HCT116 (cell line): ENCODE measurements around the gene RMND5A. TPM values are rescaled to one million over a fixed set of nuclear protein-coding genes. Genes with fewer than 3 reads are reported as not detected.

Experiments
- ATAC-seq: fragments of 200-7000 bp; cut with Tn5 transposase; 2 replicates; pipeline ENCODE4 v1.9.1; 2020; ENCODE audit warnings: mild to moderate bottlenecking, moderate library complexity
- BruUV-seq: library from RNA; stranded (reverse); fragments of 400-500 nt; replicated peaks from 2 replicates; lab custom pipeline; 2021; lab: Mats Ljungman, UMichigan
- CTCF ChIA-PET: fragments of 300-600 bp; sonication (Branson Sonifier 250); formaldehyde crosslinking; loops from one replicate; lab custom pipeline; 2021; ENCODE audit warnings: antibody characterized with exemption; lab: Charles Lee
- POLR2A ChIA-PET: fragments of 300-600, 350-600 bp; sonication (Branson Sonifier 250); formaldehyde crosslinking; loops from one replicate; lab custom pipeline; 2021; ENCODE audit warnings: antibody characterized with exemption; lab: Charles Lee
- RAD21 ChIA-PET, 2 experiments: fragments of 300-600 bp; sonication (Branson Sonifier 250); formaldehyde crosslinking; loops; one replicate each; lab custom pipeline; 2023; ENCODE audit warnings: low total read pairs in 2 of 2; ENCODE audit not compliant: uncharacterized antibody in 2 of 2, unreplicated experiment in 2 of 2, low non-redundant PET in 1 of 2; lab: Charles Lee
- DNase-seq: peaks from one replicate; pipeline ENCODE4 v3.0.0-alpha.2; 2010; ENCODE audit warnings: low read depth, low spot score
- H2AFZ ChIP-seq: fragments of 200-600 bp; shearing (Covaris generic), sonication (generic); 2 replicates; pipeline ENCODE4 v1.6.1; 2017; ENCODE audit warnings: low read depth, mixed run types, mixed read lengths, antibody characterized with exemption, low read length; ENCODE audit not compliant: poor library complexity, severe bottlenecking
- H3K27ac ChIP-seq: 2 replicates; pipeline ENCODE4 v1.5.1; 2012; ENCODE audit warnings: low read depth, low read length
- H3K27me3 ChIP-seq: fragments of 200-600 bp; sonication (generic); 2 replicates; pipeline ENCODE4 v1.6.1; 2016; ENCODE audit warnings: mixed run types, low read length, mixed read lengths; ENCODE audit not compliant: insufficient read depth
- H3K36me3 ChIP-seq, 2 experiments: fragments of 200-500 bp in 1 of 2; fragments of 200-600 bp in 1 of 2; sonication (Bioruptor generic) in 1 of 2; sonication (generic) in 1 of 2; 2 replicates each; pipeline versions ENCODE4 v1.5.1 to v1.6.1; 2014 to 2016; ENCODE audit warnings: low read length in 2 of 2, inconsistent platforms in 1 of 2, mixed read lengths in 1 of 2, mixed run types in 1 of 2; ENCODE audit not compliant: insufficient read depth in 2 of 2, control insufficient read depth in 1 of 2
- H3K4me1 ChIP-seq, 2 experiments: fragments of 200-600 bp in 1 of 2; sonication (generic) in 1 of 2; 2 replicates each; pipeline versions ENCODE4 v1.5.1 to v1.6.1; 2012 to 2017; ENCODE audit warnings: low read length in 2 of 2, inconsistent platforms in 1 of 2, mild to moderate bottlenecking in 1 of 2, mixed read lengths in 1 of 2, mixed run types in 1 of 2, moderate library complexity in 1 of 2; ENCODE audit not compliant: insufficient read depth in 2 of 2, control insufficient read depth in 1 of 2
- H3K4me2 ChIP-seq: fragments of 200-600 bp; sonication (generic); 2 replicates; pipeline ENCODE4 v1.6.1; 2017; ENCODE audit warnings: mixed run types, low read length, mixed read lengths
- H3K4me3 ChIP-seq, 2 experiments: fragments of 200-600 bp in 1 of 2; sonication (generic) in 1 of 2; replicated peaks in 1 of 2; 2 replicates each; pipeline ENCODE4 v1.5.1; 2011 to 2016; ENCODE audit warnings: low read length in 2 of 2, control low read depth in 1 of 2, low read depth in 1 of 2, mild to moderate bottlenecking in 1 of 2, mixed read lengths in 1 of 2, mixed run types in 1 of 2
- H3K79me2 ChIP-seq: fragments of 200-600 bp; sonication (generic); 2 replicates; pipeline ENCODE4 v1.6.1; 2017; ENCODE audit warnings: mild to moderate bottlenecking, mixed run types, low read length, moderate library complexity, mixed read lengths; ENCODE audit not compliant: insufficient read depth
- H3K9ac ChIP-seq: fragments of 200-600 bp; sonication (generic); 2 replicates; pipeline ENCODE4 v1.6.1; 2016; ENCODE audit warnings: low read length, mixed read lengths
- H3K9me2 ChIP-seq: fragments of 200-600 bp; sonication (generic), shearing (Covaris generic); 2 replicates; pipeline ENCODE4 v1.6.1; 2017; ENCODE audit warnings: mixed run types, mild to moderate bottlenecking, moderate library complexity; ENCODE audit not compliant: insufficient read depth
- H3K9me3 ChIP-seq, 2 experiments: fragments of 200-500 bp in 1 of 2; fragments of 200-600 bp in 1 of 2; sonication (Bioruptor generic) in 1 of 2; sonication (generic) in 1 of 2; 2 replicates each; pipeline ENCODE4 v1.6.1; 2014 to 2017; ENCODE audit warnings: low read length in 2 of 2, mixed read lengths in 2 of 2, inconsistent platforms in 1 of 2, low read depth in 1 of 2, mild to moderate bottlenecking in 1 of 2, mixed run types in 1 of 2, moderate library complexity in 1 of 2; ENCODE audit not compliant: control insufficient read depth in 1 of 2, insufficient read depth in 1 of 2
- H4K20me1 ChIP-seq: fragments of 200-600 bp; sonication (generic), shearing (Covaris generic); 2 replicates; pipeline ENCODE4 v1.6.1; 2017; ENCODE audit warnings: mixed run types, mild to moderate bottlenecking, moderate library complexity; ENCODE audit not compliant: insufficient read depth
- CBX3 ChIP-seq: IDR thresholded peaks from 2 replicates; pipeline ENCODE4 v1.6.1; 2012; ENCODE audit warnings: low read depth
- CEBPB ChIP-seq: IDR thresholded peaks from 2 replicates; pipeline ENCODE4 v1.6.1; 2012; ENCODE audit warnings: low read depth
- CTCF ChIP-seq, 3 experiments: fragments of 200-600 bp in 1 of 3; sonication (generic) in 1 of 3; IDR thresholded peaks in 2 of 3; conservative IDR thresholded peaks in 1 of 3; 2 replicates each; pipeline ENCODE4 v1.5.1; 2012 to 2017; ENCODE audit warnings: low read depth in 2 of 3, low read length in 2 of 3, antibody characterized with exemption in 1 of 3, borderline replicate concordance in 1 of 3, control low read depth in 1 of 3, mild to moderate bottlenecking in 1 of 3, mixed read lengths in 1 of 3, mixed run types in 1 of 3, moderate library complexity in 1 of 3; ENCODE audit not compliant: insufficient read depth in 1 of 3
- EGR1 ChIP-seq: IDR thresholded peaks from 2 replicates; pipeline ENCODE4 v1.6.1; 2012; ENCODE audit warnings: low read depth
- EZH2 ChIP-seq: fragments of 200-600 bp; sonication (generic); IDR thresholded peaks from 2 replicates; pipeline ENCODE4 v1.6.1; 2017; ENCODE audit warnings: antibody characterized with exemption, mixed run types
- JUND ChIP-seq: IDR thresholded peaks from 2 replicates; pipeline ENCODE4 v1.6.1; 2012
- RAD21 ChIP-seq: IDR thresholded peaks from 2 replicates; pipeline ENCODE4 v1.6.1; 2012; ENCODE audit warnings: low read depth, mild to moderate bottlenecking
- REST ChIP-seq: IDR thresholded peaks from 2 replicates; pipeline ENCODE4 v1.6.1; 2012; ENCODE audit warnings: low read depth
- SP1 ChIP-seq: IDR thresholded peaks from 2 replicates; pipeline ENCODE4 v1.6.1; 2012; ENCODE audit warnings: low read depth
- SRF ChIP-seq: IDR thresholded peaks from 2 replicates; pipeline ENCODE4 v1.6.1; 2012; ENCODE audit warnings: low read depth
- YY1 ChIP-seq: IDR thresholded peaks from 2 replicates; pipeline ENCODE4 v1.6.1; 2011; ENCODE audit warnings: low read length, low read depth, moderate library complexity, mild to moderate bottlenecking; ENCODE audit not compliant: insufficient replicate concordance; ENCODE audit errors: extremely low read depth
- ZNF274 ChIP-seq: fragments of 200-500 bp; sonication (Bioruptor generic); IDR thresholded peaks from 2 replicates; pipeline ENCODE4 v1.6.1; 2014; ENCODE audit warnings: mild to moderate bottlenecking, low read depth, low read length, inconsistent platforms
- intact Hi-C: fragments of 100-400 bp; cut with micrococcal nuclease; formaldehyde crosslinking; loops from 2 replicates; pipeline ENCODE4 v1.10.0; 2022
- total RNA-seq: library from RNA; stranded (reverse); gene quantifications from one replicate; pipeline ENCODE4 v1.2.1, GENCODE V29; 2021; ENCODE audit not compliant: unreplicated experiment

RMND5A gene
- total RNA-seq, 1 experiment from 2014 or later: 32.4 TPM

DNA sequence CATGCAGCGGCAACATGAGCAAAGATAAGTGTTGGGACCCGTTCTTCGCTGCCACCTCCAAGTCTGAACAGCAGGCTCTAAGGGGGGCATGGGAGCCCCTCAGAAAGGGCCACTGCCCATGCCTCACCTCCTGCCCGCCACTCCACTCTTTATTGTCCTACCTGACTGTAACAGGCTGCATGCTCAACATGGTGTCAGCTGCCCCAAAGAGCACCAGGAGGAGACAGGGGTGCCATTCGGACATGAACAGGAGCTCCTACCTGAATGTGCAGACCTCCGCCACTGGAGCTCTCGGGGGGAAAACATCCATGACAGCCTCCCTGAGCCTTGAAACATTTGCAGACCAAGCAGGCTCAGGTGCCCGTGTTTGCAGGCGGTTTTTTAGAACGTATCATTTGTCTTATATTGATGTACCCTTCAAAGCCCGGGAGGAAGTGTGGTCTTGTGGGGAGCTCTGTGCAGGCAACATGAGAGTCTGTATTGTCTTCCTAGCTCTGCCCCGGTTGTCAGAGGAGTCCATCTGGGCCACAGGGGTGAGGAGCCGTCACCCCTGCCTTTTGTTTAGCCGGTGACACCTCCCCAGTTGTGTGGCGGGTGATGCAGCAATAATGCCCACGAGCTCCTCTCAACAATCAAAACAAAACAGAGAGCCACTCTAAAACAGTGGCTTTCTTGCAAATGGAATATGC lies 105.7 kb downstream of the RMND5A start:
- Histone ChIP-seq H3K36me3 (no peaks in the 10 kb centered on the region), H3K79me2 (no peaks in the 10 kb centered on the region), H3K9me3 (no peaks in the 10 kb centered on the region), H3K4me3 (no peak overlapping the region), H3K9ac (no peak overlapping the region), H3K27me3 (no peaks in the 10 kb centered on the region), H3K4me1 (no peaks in the 10 kb centered on the region), H4K20me1 (no peaks in the 10 kb centered on the region), H2AFZ (no peak overlapping the region), H3K4me2 (no peak overlapping the region), H3K9me2 (no peaks in the 10 kb centered on the region), H3K27ac (no peak overlapping the region)
- TF ChIP-seq CBX3: no peak
- no peak for TF ChIP-seq RAD21
- POLR2A ChIA-PET: no interaction called here
- ATAC-seq: no peak
- intact Hi-C loops: no loop called here
- no TSS peak for BruUV-seq
- no peak for DNase-seq
- CTCF ChIA-PET: no interaction called here
- RAD21 ChIA-PET: no interaction called here

DNA sequence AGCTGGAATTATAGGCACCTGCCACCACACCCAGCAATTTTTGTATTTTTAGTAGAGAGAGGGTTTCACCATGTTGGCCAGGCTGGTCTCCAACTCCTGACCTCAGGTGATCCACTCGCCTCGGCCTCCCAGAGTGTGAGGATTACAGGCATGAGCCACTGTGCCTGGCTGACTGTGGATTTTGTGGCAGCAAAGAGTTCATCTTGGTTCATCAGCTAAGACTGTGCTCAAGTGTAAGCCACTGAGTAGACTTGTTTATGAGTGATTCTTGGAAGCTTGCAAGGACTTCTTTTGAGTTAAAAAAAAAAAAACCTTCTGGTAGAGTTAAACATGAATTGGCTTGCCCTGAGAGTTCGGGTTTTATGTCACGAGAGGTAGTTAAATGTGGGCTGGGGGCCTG lies 106.9 kb downstream of the RMND5A start:
- Histone ChIP-seq H3K79me2 (no peaks in the 10 kb centered on the region), H4K20me1 (no peaks in the 10 kb centered on the region), H3K9me2 (no peaks in the 10 kb centered on the region), H3K9me3 (no peaks in the 10 kb centered on the region), H3K4me2 (no peak overlapping the region), H3K27me3 (no peaks in the 10 kb centered on the region), H3K27ac (no peak overlapping the region), H3K36me3 (no peaks in the 10 kb centered on the region), H3K4me1 (no peaks in the 10 kb centered on the region), H3K4me3 (no peak overlapping the region), H3K9ac (no peak overlapping the region), H2AFZ (no peak overlapping the region)
- DNase-seq (no peak), ATAC-seq (no peak)
- BruUV-seq: no TSS peak
- intact Hi-C loops: no loop called here
- ChIA-PET CTCF (no interaction called here), POLR2A (no interaction called here), RAD21 (no interaction called here)
- TF ChIP-seq EZH2: no peak
- TF ChIP-seq RAD21: no peak
- no peak for TF ChIP-seq SRF
- TF ChIP-seq YY1: no peak
- TF ChIP-seq ZNF274: no peak
- no peak for TF ChIP-seq CEBPB
- no peak for TF ChIP-seq REST
- no peak for TF ChIP-seq SP1
- no peak for TF ChIP-seq CTCF (IDR thresholded peaks at IDR 0.05 in 2 of 3, conservative IDR thresholded peaks at IDR 0.05 in 1 of 3; ENCODE audit: borderline replicate concordance in 1 of 3, insufficient read depth in 1 of 3, low read depth in 2 of 3, low read length in 2 of 3)
- TF ChIP-seq EGR1: no peak
- TF ChIP-seq JUND: no peak
